ENCODE results near the gene CASQ2.
"Not testable (repeated sequence)": the region's sequence is repeated elsewhere in the genome, so short reads cannot be mapped to it uniquely, and the experiment has no call there.

The CASQ2 gene

DNA sequence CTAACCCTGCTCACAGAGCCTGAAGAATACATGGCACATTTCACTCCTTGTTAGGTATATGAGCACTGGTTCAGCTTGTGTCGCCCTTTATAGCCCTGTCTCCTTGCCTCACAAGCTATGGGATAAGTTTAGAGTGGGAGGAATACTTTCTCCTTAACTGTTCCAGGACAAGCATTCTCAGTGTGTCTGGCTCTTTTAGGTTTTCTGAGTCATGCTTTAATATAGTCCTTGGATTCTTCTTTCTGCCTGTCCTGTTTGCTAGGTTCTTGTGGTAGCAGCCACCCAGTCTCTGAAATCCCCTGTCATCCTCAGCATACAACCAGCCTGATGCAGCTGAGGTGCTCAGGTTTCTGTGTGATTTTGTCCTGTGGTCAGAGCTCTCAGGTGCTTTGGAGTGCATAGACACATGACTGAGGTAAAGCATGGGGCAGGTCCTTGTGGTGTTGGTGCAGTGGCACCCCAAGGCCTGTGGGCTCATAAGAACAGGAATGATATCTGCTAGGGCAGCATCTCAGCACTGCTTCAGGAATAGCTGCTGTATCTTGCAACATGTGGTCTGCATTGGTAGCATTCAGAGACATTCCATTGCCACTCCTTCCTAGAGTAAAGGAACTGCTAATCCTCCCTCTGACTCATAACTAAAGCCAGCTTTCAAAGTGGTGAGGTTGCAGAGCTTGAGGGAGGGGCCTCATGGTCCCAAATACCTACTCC, 14.2 kb upstream of the CASQ2 start:
- no peak for TF ChIP-seq EZH2phosphoT487 (IDR thresholded peaks at IDR 0.05; ENCODE audit: borderline replicate concordance, low read length)
- TF ChIP-seq, protein P1, sequence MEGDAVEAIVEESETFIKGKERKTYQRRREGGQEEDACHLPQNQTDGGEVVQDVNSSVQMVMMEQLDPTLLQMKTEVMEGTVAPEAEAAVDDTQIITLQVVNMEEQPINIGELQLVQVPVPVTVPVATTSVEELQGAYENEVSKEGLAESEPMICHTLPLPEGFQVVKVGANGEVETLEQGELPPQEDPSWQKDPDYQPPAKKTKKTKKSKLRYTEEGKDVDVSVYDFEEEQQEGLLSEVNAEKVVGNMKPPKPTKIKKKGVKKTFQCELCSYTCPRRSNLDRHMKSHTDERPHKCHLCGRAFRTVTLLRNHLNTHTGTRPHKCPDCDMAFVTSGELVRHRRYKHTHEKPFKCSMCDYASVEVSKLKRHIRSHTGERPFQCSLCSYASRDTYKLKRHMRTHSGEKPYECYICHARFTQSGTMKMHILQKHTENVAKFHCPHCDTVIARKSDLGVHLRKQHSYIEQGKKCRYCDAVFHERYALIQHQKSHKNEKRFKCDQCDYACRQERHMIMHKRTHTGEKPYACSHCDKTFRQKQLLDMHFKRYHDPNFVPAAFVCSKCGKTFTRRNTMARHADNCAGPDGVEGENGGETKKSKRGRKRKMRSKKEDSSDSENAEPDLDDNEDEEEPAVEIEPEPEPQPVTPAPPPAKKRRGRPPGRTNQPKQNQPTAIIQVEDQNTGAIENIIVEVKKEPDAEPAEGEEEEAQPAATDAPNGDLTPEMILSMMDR (IDR thresholded peaks at IDR 0.05; ENCODE audit: low read depth, low read length, poor library complexity, severe bottlenecking) = no peak
- no peaks in the 10 kb centered on the region for H3K79me2 ChIP-seq (ENCODE audit: control insufficient read depth, low read length)

DNA sequence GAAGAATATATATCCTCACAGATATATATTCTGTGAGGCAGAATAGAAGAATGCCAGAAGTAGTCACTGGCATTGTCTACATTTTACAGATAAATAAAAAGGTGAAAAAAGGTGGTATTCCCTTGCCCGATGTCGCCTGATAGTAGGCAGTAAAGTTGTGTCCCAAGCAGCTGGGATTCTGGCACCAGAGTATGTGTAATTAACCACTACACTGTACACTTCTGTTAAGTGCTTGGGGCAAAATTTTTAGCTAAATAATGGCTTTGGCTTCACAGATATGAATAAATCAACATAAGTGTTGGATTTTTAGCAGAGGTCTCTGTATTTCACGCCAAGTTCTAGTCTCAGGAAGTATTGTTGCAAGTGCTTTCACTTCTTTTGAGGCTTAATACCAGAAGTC, 13.3 kb upstream of the CASQ2 start:
- Histone ChIP-seq H3K9me2 (replicated peaks; ENCODE audit: control insufficient read depth, low read length) (no peaks in the 10 kb centered on the region), H3K4me2 (ENCODE audit: low read length) (no peak overlapping the region), H4K20me1 (ENCODE audit: control insufficient read depth, insufficient read depth, low read depth, low read length) (no peaks in the 10 kb centered on the region), H3K4me1 (ENCODE audit: control insufficient read depth, low read length) (no peaks in the 10 kb centered on the region), H3K27ac (ENCODE audit: low read depth, low read length) (no peak overlapping the region), H3K27me3 (ENCODE audit: control insufficient read depth, low read length) (no peaks in the 10 kb centered on the region), H3K9me3 (ENCODE audit: control insufficient read depth, insufficient read depth, low read length) (no peaks in the 10 kb centered on the region), H3K4me3 (ENCODE audit: low read length) (no peak overlapping the region), H3K79me2 (ENCODE audit: control insufficient read depth, low read length) (no peaks in the 10 kb centered on the region), H3K36me3 (ENCODE audit: control insufficient read depth, low read length) (no peaks in the 10 kb centered on the region), H3F3A (ENCODE audit: control insufficient read depth, insufficient read depth) (no peaks in the 10 kb centered on the region)
- no peak for TF ChIP-seq EZH2phosphoT487 (IDR thresholded peaks at IDR 0.05; ENCODE audit: borderline replicate concordance, low read length)
- TF ChIP-seq, protein P1 (IDR thresholded peaks at IDR 0.05; ENCODE audit: low read depth, low read length, poor library complexity, severe bottlenecking) = no peak

More for the DNA sequence above, 14.2 kb upstream of the CASQ2 start:
- no peaks in the 10 kb centered on the region for H3K36me3 ChIP-seq (ENCODE audit: control insufficient read depth, low read length)
- no peaks in the 10 kb centered on the region for H3K9me2 ChIP-seq (replicated peaks; ENCODE audit: control insufficient read depth, low read length)
- H3F3A ChIP-seq (ENCODE audit: control insufficient read depth, insufficient read depth) = no peaks in the 10 kb centered on the region
- no peak overlapping the region for H3K4me3 ChIP-seq (ENCODE audit: low read length)
- H4K20me1 ChIP-seq (ENCODE audit: control insufficient read depth, insufficient read depth, low read depth, low read length) = no peaks in the 10 kb centered on the region
- no peaks in the 10 kb centered on the region for H3K4me1 ChIP-seq (ENCODE audit: control insufficient read depth, low read length)
- H3K4me2 ChIP-seq (ENCODE audit: low read length) = no peak overlapping the region
- H3K27ac ChIP-seq (ENCODE audit: low read depth, low read length) = no peak overlapping the region
- no peaks in the 10 kb centered on the region for H3K27me3 ChIP-seq (ENCODE audit: control insufficient read depth, low read length)
- no peaks in the 10 kb centered on the region for H3K9me3 ChIP-seq (ENCODE audit: control insufficient read depth, insufficient read depth, low read length)

DNA sequence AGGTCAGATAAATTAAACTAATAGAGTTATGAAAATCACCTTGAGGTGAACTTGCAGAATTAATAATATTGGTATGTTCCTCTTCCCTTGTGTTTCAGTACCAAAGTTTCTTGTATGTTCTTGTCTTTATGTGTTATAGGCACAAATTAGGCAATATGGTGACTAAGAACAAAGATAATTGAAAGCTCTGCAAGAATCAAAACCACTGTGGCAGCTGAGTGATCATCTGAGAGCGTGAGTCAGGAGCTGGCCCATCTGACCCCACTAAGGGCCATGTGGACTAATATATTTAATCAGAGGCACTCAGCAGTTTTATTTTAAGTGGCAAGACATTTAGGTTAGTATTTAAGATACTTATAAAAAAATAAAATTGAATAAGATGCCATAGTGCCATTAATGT, 12.8 kb upstream of the CASQ2 start:
- no peak overlapping the region for H3K4me3 ChIP-seq (ENCODE audit: low read length)
- no peaks in the 10 kb centered on the region for H3K36me3 ChIP-seq (ENCODE audit: control insufficient read depth, low read length)
- H4K20me1 ChIP-seq (ENCODE audit: control insufficient read depth, insufficient read depth, low read depth, low read length) = no peaks in the 10 kb centered on the region
- H3K9me3 ChIP-seq (ENCODE audit: control insufficient read depth, insufficient read depth, low read length) = no peaks in the 10 kb centered on the region
- no peaks in the 10 kb centered on the region for H3K9me2 ChIP-seq (replicated peaks; ENCODE audit: control insufficient read depth, low read length)
- H3K4me1 ChIP-seq (ENCODE audit: control insufficient read depth, low read length) = no peaks in the 10 kb centered on the region
- TF ChIP-seq, protein P1 (IDR thresholded peaks at IDR 0.05; ENCODE audit: low read depth, low read length, poor library complexity, severe bottlenecking) = no peak
- no peak for TF ChIP-seq EZH2phosphoT487 (IDR thresholded peaks at IDR 0.05; ENCODE audit: borderline replicate concordance, low read length)
- H3F3A ChIP-seq (ENCODE audit: control insufficient read depth, insufficient read depth) = no peaks in the 10 kb centered on the region
- no peak overlapping the region for H3K4me2 ChIP-seq (ENCODE audit: low read length)
- no peak overlapping the region for H3K27ac ChIP-seq (ENCODE audit: low read depth, low read length)
- no peaks in the 10 kb centered on the region for H3K79me2 ChIP-seq (ENCODE audit: control insufficient read depth, low read length)
- H3K27me3 ChIP-seq (ENCODE audit: control insufficient read depth, low read length) = no peaks in the 10 kb centered on the region

DNA sequence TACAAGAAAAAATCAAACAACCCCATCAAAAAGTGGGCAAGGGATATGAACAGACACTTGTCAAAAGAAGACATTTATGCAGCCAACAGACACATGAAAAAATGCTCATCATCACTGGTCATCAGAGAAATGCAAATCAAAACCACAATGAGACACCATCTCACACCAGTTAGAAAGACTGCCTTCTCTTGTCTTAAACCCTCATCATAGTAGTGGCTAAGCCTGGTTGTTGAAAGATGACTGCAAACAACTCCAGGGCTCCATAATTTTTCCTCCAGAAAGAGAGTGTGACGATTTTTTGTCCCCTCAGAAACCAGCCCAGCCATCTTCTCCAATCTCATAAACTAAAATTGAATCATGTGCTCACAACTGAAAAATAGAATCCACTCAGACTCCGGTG, 12.1 kb upstream of the CASQ2 start:
- not testable (repeated sequence) for H3K4me1 ChIP-seq (ENCODE audit: control insufficient read depth, low read length); H3K4me2 ChIP-seq (ENCODE audit: low read length); H3K4me3 ChIP-seq (ENCODE audit: low read length); H3K9me2 ChIP-seq (replicated peaks; ENCODE audit: control insufficient read depth, low read length); H3K27ac ChIP-seq (ENCODE audit: low read depth, low read length); H3F3A ChIP-seq (ENCODE audit: control insufficient read depth, insufficient read depth); H4K20me1 ChIP-seq (ENCODE audit: control insufficient read depth, insufficient read depth, low read depth, low read length); H3K36me3 ChIP-seq (ENCODE audit: control insufficient read depth, low read length); H3K27me3 ChIP-seq (ENCODE audit: control insufficient read depth, low read length); H3K79me2 ChIP-seq (ENCODE audit: control insufficient read depth, low read length); H3K9me3 ChIP-seq (ENCODE audit: control insufficient read depth, insufficient read depth, low read length)

DNA sequence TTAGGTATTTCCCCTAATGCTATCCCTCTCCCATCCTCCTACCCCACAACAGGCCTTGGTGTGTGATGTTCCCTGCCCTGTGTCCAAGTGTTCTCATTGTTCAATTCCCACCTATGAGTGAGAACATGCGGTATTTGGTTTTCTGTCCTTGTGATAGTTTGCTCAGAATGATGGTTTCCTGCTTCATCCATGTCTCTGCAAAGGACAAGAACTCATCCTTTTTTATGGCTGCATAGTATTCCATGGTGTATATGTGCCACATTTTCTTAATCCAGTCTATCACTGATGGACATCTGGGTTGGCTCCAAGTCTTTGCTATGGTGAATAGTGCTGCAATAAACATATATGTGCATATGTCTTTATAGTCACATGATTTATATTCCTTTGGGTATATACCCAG, 10.6 kb upstream of the CASQ2 start:
- H3K9me3 ChIP-seq (ENCODE audit: control insufficient read depth, insufficient read depth, low read length); H3F3A ChIP-seq (ENCODE audit: control insufficient read depth, insufficient read depth); H3K9me2 ChIP-seq (replicated peaks; ENCODE audit: control insufficient read depth, low read length); H3K36me3 ChIP-seq (ENCODE audit: control insufficient read depth, low read length); H3K4me3 ChIP-seq (ENCODE audit: low read length); H3K27ac ChIP-seq (ENCODE audit: low read depth, low read length); H4K20me1 ChIP-seq (ENCODE audit: control insufficient read depth, insufficient read depth, low read depth, low read length); H3K27me3 ChIP-seq (ENCODE audit: control insufficient read depth, low read length); H3K79me2 ChIP-seq (ENCODE audit: control insufficient read depth, low read length); H3K4me2 ChIP-seq (ENCODE audit: low read length); H3K4me1 ChIP-seq (ENCODE audit: control insufficient read depth, low read length): not testable (repeated sequence)

All from DOHH2 (cell line).